Dermis blood vessel endothelial cell (primary cell): Measurements from ENCODE around the gene YIF1A. TPM values are rescaled to one million over a fixed set of nuclear protein-coding genes. Genes with fewer than 3 reads are reported as not detected.

ENCODE experiments used
- DNase-seq: peaks from one replicate; pipeline ENCODE4 v3.0.0; 2010
- total RNA-seq: library from RNA; depleted of rRNA; stranded (reverse); fragments of >200 nt; gene quantifications from 2 replicates; pipeline ENCODE4 v1.2.3, GENCODE V29; 2014

The YIF1A gene, protein sequence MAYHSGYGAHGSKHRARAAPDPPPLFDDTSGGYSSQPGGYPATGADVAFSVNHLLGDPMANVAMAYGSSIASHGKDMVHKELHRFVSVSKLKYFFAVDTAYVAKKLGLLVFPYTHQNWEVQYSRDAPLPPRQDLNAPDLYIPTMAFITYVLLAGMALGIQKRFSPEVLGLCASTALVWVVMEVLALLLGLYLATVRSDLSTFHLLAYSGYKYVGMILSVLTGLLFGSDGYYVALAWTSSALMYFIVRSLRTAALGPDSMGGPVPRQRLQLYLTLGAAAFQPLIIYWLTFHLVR
- 111 and 159 TPM in 2 replicates for total RNA-seq

DNA sequence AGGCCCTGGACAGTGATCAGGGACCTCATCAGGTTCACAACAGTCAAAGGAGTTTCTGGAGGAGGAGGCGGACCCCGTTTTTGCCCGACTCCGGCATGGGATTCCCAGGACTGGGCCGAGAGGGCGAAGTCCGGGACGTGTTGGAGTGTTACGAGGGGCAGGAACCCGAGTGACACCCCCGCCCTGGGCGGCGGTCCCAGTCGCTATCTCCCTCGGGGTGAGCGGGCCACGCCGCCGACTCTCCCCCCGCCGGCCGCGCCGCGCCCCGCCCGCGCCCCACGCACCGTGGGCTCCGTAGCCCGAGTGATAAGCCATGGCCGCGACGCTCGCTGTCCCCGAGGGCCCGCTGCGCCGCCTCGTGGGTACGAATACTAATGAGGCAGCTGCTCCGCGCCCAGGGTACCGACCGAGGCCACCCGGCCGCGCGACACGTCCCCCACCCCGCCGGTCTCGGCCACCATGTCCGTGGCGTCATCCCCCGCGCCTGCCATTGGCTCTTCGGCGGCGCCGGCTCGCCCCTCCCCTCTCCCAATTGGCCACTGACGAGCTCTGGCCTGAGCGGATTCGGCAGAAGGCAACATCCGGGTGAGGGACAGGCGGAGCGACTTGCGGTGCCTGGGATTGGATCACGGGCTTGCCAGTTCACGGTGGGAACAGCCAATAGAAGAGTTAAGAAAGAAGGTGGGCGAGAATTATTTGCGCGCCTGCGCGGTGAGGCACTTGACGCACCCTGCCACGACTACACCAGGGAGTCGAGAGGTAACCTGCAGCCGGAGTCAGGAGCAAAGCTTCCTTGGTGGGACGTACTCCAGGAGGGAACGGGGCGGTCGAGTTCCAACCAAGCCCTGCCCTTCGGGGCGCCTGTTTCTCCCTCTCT is at the start of gene YIF1A:
Gene YIF1A (minus strand): TSS at position 473 of the 877 bp plus-strand sequence. CDS start 158 bp downstream, at position 315.
- DNase-seq = peak; percentile 100

DNA sequence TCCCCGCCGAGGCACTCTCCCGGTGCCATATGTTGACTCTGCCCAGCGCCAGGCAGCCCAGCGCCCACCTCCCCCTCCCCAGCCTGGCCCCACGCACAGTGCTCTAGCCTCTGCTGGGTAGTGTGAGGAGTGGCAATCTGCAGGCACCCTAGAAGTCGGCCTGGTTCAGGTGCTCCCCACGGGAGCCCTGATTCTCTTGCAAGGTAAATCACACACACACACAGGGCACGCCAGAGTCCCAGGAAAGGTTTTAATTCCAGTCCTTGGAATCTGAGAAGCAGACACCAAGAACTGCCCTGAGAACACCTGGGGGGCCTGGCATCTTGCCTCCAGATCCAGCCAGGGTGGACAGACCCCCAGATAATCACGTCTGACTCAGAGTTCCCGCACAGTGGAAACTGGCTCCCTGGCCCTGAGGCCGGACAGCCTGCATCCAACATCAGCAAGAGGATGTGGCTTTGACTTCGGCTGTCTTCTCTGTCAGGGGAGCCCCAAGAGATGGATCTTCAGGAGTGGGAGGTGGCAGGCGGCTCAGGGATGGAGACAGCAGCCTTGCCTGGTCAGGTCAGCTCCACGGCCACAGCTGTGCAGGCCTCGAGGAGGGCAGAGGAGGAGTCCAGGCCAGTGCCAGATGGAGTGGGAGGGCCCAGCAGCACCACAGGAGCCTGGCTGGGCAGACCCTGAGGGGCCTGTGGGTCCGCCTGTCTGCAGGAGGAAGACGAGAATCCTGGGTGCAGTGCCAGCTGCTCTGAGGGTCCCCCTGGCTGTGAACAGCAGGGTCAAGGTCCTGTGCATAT is 48.4 kb upstream of the YIF1A start:
- DNase-seq = no peak

DNA sequence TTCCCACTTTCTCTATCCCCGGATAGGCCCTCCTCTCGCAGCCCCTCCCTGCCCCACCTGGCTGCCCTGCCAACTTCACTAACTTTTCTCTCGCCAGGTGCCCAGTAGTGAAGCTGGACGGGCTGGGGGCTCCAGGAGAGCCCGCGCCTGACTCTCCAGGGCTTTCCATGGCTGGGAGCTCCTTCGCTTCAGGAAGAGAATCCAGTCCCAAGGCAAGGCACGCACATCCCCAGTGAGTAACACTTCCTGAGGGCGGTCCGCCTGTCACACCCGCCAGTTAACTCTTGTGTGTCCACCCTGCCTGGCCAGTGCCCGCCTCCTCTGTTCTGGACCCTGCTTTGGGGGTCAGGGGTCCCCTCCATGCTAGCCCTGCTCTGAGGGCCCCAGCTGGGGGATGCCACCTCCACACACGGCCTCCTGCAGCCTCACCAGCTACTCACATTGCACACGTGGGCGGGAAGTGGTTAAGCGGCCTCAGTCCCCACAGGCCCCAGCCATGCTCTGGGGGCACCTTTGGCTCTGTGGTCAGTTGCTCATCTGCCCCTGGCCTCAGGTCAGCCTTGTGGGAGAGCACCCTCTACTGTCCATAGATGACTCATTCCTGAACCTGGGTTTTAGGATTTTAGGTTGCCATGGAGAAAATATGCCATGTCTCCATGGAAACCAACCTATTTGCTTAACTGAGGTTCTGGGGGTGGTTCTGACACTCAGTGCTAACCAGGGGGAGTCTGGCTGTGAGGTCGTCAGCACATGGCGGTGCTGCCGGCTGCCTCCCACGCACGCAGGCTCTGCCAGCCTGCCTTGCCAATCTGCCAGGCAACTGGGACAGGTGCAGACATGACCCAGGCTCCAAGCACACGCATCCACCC is 47.5 kb upstream of the YIF1A start, which contains the start of gene RIN1:
Gene RIN1 (minus strand): TSS at position 201 of the 869 bp plus-strand sequence. CDS start 32 bp downstream, at position 169.
- peak; percentile 91 for DNase-seq

DNA sequence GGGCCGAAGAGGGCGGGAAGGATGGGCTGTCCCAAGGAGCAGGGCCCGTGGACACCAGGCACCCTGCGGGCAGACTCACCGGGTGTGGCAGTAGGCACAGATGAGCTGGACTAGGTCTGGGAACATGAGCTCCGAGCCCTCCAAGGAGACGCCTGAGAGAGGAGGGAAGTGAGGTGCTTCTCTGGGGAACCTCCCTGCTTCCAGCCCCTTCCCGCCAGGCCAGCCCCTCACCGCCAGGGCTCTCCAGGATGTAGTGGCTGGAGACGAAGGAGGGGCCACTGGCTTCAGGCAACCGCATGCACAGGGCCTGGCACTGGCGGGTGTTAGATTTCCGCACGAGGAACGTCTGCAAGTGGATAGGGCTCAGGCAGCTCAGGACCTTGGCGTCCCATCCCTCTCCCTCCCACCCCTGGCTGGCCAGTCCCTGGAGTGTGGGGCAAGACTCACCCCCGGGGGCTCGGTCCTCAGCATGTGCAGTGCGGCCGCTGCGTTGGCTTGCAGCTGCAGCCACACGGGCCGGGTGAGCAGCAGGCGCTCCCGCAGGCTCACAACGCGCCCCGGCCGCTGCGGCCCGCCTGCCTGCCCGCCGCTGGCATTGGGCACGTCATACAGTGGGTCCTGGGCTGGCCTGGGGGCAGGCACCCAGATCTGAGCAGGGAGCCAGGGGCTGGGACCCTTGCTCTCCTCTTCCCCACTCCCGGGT is 46.7 kb upstream of the YIF1A start:
- DNase-seq = peak; percentile 60

DNA sequence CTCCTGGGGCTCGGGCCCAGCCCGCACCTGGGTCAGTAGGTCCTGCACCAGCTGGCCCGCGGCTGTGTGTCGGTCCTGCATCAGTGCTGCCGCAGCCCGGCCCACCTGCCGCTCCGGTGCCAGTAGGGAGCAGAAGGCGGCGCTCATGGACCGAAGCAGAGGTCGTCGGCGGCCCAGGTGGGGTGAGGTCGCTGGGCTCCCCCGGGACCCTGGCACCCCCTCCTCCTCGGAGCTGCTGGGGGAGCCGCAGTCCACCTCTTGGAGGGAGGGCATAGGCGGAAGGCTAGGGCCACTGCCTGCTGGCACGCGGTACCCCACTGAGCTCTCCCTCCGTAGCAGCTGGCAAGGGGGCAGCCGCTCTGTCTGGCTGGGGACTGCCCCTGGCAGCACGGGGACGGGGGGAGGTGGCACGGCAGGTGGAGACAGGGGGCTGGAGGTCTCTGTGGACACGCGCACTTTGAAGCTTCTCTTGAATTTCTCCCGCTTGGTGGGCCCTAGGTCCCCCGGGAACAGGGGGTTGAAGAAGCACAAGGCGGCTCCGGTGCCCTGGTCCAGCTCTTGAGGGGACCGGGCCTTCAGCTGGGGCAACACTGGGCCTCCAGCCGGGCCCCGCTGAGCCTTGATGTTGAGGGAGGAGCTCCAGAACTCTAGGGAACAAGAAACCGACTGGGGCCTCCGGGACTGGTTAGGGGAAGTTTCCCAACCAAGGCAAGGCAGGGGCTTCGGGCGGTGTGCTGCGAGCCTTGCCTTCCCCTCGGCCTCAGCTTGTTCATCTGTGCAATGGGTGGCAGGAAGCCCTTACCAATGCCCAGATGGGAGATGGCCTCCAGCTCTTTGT is 45.9 kb upstream of the YIF1A start:
- DNase-seq = no peak

DNA sequence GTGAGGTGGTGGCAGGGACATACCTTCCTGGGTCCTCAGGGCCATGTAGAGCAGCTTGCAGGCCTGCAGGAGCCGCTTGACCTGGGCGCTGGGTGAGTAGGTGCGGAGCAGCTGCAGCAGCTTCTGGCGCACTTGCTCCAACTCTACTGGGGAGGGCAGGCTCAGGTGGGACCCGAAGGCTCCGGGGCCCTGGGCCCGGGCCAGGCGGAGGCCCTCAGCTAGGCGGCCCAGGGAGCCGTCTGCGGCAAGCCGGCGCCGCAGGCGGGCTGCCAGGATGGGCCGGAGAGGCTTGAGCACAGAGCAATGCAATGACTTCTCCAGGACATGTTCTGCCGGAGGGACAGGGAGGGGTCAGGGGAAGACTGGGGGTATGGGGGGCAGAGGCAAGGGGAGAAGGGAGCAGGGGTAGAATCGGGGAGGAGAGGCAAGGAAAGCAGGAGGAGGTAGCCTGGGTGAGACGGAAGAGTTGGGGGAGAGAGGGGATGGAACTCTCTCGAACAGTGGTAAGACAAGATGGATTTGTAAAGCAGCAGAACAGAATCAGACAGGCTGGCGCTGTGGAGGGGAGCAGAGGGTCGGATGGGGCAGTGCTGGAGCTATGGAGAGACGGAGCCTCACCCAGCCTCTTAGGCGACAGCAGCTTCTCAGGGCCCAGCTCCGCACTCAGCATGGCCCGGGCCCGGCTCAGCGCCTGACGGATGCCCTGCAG is 45.1 kb upstream of the YIF1A start:
- DNase-seq = no peak

DNA sequence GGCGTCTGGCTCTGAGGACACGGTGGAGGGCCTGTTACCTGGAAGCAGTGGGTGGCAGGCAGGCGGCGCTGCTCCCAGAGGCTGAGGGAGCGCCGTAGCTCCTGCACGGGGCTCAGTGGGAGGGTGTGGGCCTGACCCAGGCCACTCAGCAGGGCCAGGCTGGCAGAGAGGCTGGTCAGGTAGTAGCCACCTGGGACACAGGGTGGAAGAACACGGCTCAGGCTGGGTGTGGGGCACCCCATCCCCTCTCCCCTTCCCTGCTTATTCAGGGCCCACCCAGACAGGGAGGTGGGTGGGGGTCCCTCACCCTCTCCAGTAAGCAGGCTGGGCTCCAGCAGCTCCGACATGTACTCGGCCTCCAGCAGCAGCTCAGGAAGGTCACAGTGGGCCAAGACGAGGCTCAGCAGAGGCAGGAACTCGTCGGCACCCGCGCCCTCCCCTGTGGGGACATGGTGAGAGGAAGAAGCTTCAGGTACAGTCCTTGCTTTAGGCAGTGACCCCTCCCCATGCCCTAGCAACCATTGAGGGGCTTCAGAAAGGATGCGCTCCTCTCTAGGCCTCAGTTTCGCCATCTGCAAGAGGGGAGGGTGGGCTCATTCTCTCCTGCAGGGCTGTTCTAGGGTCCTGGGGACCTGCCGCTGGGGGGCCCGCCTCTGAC is 44.4 kb upstream of the YIF1A start:
- DNase-seq = no peak

DNA sequence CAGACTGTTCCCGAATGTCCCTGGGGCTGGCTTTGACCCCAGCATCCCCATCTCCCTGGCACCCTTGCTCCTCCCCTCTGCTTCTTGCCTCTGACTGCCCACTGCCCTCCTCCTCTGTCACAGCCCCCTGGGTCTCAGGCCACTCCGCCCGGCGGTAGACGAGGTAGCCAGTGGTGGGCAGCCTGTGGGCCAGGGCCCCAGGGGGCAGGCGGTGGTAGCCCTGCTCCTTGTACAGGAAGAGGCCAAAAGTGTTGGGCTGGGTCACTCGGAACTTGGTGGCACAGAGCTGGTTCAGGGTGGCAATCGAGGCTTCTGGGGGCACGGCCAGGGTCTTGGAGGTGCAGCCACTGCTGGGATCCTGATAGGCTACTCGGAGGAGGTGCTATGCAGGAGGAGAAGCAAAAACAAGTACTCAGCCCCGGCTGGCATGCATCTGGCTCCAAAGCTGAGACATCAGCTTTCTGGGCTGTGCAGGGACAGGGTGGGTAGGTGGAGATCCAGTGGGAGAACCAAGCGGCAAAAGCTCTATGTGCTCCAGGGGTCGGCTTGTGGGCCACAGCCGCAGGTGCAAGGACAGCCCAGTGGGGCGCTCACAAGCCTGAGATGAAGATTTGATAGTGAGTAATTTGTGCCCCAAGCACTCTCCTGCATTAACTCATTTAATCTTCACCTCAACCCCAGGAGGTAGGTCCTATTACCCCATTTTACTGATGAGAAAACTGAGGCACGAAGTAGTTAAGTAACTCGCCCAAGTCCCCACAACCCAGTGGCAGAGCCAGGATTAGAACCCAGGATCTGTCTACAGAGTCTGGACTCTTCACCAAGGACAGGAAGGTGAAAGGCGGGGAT is 43.7 kb upstream of the YIF1A start:
- DNase-seq = no peak

DNA sequence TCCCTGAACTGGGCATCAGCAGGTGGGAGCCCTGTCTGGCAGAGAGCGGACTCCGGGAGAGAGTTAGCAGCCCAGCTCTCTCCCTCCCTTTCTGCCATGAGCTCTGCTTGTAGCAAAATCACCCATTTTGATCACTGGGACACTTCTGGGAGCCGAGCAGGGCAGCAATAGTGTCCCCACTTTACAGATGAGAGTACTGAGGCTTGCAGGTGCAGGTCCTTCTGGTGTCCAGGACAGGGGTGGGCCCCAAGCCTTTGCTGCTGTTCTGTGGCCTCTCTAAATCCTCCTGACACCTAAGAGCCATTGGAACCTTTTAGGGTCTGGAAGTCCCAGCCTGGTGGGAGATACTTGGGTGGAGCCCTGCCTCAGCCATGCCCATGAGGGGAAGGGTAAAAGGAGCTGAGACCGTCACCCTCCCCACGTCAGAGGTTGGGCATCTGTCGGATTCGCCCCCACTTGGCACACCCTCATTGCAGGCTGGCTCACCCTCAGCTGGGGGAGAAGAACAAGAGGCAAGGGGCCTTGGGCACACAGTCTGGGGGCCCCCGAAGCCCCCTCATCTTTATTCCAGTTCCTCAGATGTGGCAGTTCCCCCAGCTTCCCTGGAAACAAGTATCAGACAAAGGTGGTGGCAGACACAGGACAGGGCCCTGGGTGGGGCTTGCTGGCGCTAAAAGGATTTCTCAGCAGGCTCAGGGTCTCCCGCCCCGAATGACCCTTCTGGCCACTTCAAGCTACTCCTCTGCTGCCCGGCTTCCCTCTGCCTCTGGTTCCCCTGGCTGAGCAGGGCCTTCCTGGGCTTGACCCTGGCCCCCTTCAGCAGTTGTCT is 42.8 kb upstream of the YIF1A start:
- no peak for DNase-seq

DNA sequence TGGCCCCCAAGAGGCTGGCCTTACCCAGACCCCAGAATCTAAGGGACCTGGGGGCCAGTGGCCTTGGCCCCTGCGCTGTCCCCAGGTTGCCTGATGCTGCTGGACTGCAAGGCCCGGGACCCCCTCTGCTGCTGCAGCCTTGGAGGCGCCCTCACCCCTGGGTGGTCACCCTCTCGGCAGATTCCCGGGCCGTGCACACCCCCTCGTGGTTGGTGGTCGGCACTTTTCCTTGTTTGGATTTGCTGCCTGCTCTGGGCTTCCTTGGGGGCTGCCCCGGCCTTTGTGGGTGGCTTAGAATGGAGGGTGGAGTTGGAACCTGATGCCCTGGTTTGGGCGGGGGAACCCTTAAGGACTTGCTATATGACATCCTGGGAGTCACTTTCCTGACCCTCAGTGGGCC is 42.0 kb upstream of the YIF1A start:
- DNase-seq = no peak

DNA sequence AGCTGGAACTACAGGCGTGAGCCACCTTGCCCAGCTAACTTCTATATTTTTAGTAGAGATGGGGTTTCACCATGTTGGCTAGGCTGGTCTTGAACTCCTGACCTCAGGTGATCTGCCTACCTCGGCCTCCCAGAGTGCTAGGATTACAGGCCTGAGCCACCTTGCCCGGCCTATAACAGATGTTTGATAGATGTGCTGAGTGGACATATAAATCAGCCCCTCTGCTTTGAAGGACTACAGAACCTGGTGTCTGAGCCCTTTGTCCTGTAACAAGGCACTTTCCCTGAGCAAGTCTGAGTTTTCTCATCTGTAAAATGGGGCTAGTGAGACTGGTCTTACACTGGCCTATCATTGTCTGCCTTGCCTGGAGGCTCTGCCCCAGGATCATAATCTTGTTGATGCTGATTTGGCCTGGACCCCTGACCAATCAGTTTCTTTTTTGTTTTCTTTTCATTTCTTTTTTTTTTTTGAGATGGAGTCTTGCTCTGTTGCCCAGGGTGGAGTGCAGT is 40.3 kb upstream of the YIF1A start:
- no peak for DNase-seq

DNA sequence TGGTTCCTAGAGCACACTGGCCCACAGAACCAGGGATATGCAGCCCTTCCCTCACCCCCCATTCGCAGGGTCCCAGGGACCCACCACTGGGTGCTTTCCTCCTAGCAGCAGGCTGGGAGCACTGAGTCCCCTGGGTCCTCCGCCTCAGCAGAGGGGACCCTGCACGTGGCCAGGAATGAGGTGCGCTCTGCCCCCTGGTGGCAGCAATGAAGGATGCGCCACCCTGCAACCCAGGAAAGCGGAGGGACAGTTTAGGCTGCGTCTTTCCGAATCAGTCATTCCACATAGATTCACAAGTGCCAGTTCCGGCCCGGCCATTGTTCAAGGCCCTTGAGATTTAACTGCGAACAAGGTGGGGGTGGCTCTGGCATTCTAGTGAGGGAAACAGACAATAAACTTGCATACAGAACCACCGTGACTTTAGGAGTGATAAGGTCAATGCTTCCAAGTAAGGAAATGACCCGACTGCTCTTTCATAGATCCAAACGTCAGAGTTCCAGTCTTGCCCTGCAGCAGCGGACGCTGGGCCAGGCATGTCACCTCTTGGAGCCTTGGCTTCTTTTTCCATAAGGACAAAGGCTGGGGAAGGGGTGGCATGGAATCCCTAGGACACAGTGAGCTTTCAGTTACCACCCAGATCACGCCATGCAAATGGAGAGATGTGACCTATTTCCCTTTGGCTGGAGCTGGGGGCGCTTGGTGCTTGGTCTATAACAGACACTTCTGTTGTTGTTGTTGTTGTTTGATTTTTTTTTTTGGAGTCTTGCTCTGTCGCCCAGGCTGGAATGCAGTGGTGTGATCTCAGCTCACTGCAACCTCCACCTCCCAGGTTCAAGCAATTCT is 39.6 kb upstream of the YIF1A start:
- peak; percentile 80 for DNase-seq

DNA sequence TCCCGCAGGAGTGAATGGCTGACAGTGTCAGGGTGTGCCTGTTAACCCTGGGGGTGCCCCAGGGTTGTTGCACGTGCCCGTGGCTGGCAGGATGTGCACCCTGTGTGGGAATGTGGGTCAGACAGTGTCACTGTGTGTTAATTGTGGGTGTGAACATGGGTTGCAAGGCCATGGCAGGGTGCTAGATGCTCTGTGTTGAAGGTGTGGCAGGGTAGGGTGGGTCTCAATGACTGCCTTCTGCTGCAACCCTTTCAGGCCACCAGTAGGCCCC is 39.0 kb upstream of the YIF1A start:
- DNase-seq = no peak

DNA sequence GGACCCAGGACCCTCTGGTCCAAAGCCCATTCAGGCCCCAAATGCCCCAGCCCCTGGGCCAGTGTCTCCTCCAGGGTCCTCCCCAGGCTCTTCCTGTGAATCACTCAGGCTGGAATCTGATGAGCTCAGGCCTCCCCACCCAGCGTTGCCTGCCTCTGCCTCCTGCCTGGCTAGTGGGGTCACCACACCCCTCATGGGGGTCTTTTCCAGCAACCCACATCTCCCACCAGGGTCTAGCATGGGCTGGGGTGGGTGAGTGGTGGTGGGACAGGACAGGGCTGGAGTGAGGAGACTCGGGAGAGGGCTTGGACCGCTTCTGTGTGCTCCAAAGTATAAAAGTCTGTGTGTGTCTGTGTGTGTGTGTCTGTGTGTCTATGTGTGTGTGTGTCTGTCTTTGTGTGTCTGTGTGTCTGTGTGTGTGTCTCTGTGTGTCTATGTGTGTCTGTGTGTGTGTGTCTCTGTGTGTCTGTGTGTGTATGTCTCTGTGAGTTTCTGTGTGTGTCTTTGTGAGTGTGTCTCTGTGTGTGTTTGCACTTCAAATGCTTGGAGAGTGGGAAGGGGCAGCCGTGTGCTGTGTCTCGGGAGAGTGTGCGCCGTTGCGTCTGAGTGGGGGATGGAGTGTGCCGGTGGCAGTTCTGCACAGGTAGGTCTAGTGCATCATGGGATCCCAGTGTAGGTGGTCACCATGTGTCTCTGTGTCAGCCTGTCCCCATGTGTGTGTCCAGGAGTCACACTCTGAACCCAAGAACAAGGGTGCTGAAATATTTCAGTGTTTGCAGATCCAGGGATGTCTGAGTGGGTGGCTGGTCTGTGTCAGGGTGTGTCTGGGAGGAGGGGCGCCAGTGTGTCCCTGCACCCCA is 38.5 kb upstream of the YIF1A start:
- no peak for DNase-seq
